Small intestine (tissue), 7 donors: ENCODE results near the gene CILP2. TPM values are rescaled to one million over a fixed set of nuclear protein-coding genes. Genes with fewer than 3 reads are reported as not detected.

ENCODE experiments used
- DNase-seq, 2 donors: peaks; one replicate each; pipeline versions ENCODE4 v3.0.0 to v3.0.0-alpha.2; 2013
- FAIRE-seq: peaks from 2 replicates; lab custom pipeline; 2012; peaks lifted over from hg19 to GRCh38; lab: Jason Lieb, UNC
- H3K27ac ChIP-seq, 3 donors: one replicate each; pipeline ENCODE4 v1.5.1; 2013; ENCODE audit warnings: low read length in 2 of 3, mild to moderate bottlenecking in 2 of 3, control low read depth in 1 of 3, inconsistent platforms in 1 of 3, low read depth in 1 of 3, moderate library complexity in 1 of 3
- H3K27me3 ChIP-seq, 3 donors: one replicate each; pipeline ENCODE4 v1.6.1; 2013; ENCODE audit warnings: low read length in 3 of 3, inconsistent platforms in 1 of 3; ENCODE audit not compliant: control insufficient read depth in 3 of 3, insufficient read depth in 3 of 3
- H3K36me3 ChIP-seq, 3 donors: one replicate each; pipeline ENCODE4 v1.6.1; 2013; ENCODE audit warnings: low read length in 3 of 3, inconsistent platforms in 1 of 3, low read depth in 1 of 3, mild to moderate bottlenecking in 1 of 3, moderate library complexity in 1 of 3; ENCODE audit not compliant: control insufficient read depth in 3 of 3, insufficient read depth in 2 of 3
- H3K4me1 ChIP-seq, 3 donors: one replicate each; pipeline ENCODE4 v1.6.1; 2013; ENCODE audit warnings: low read length in 2 of 3, inconsistent platforms in 1 of 3, low read depth in 1 of 3, mild to moderate bottlenecking in 1 of 3, moderate library complexity in 1 of 3; ENCODE audit not compliant: control insufficient read depth in 3 of 3, insufficient read depth in 2 of 3
- H3K4me3 ChIP-seq, 3 donors: one replicate each; pipeline ENCODE4 v1.5.1; 2013; ENCODE audit warnings: low read length in 3 of 3, control low read depth in 1 of 3, inconsistent platforms in 1 of 3, low read depth in 1 of 3, mild to moderate bottlenecking in 1 of 3, moderate library complexity in 1 of 3
- H3K9me3 ChIP-seq, 2 donors: one replicate each; pipeline ENCODE4 v1.6.1; 2013; ENCODE audit warnings: low read depth in 1 of 2, low read length in 1 of 2; ENCODE audit not compliant: control insufficient read depth in 2 of 2, insufficient read depth in 1 of 2
- WGBS, 3 donors: extraction: QIAGEN DNeasy Blood & Tissue Kit; methylation state at CpG; one replicate each; pipeline ENCODE4 v1.1.7; 2013; 5-methylcytosine and 5-hydroxymethylcytosine counted together
- polyA plus RNA-seq, 4 donors: library from polyadenylated mRNA; stranded (reverse) in 3 of 4; unstranded in 1 of 4; fragments of 200-250 nt in 3 of 4; fragments of 120-200 nt in 1 of 4; gene quantifications; one replicate each; pipeline versions ENCODE4 v1.2.1 to v1.2.3, GENCODE V29; 2013
- donor health status: healthy with polysubstance abuse.
- donor health status: control.
- donor health status: control.
- donor health status: Bipolar disorder and iron deficiency.
- donor health status: healthy.

The CILP2 gene
- polyA plus RNA-seq, 4 donors = 0.09 to 0.13 TPM; not detected in 2

- H3K27me3 ChIP-seq = no peaks in the 10 kb centered on the region
- WGBS, 3 donors = 81 to 88% (median 82%) methylated on average over 11 of the region's 11 CpGs
- H3K36me3 ChIP-seq = peaks cover 0 to 3% (median 0%) of the 10 kb centered on the region in 3 donors
- H3K4me3 ChIP-seq = no peak overlapping the region
- no peak overlapping the region for H3K27ac ChIP-seq
- no peak for DNase-seq
- no peaks in the 10 kb centered on the region for H3K9me3 ChIP-seq
- FAIRE-seq = no peak
- no peaks in the 10 kb centered on the region for H3K4me1 ChIP-seq
Measured at GRCh38 chr19:19571071-19571786, 33.2 kb downstream of the CILP2 start.

- WGBS, 3 donors = 53 to 73% (median 69%) methylated on average over 6 of the region's 6 CpGs
Measured at GRCh38 chr19:19575411-19575810, 37.3 kb downstream of the CILP2 start.

GRCh38 chr19:19578252-19578651, 40.2 kb downstream of the CILP2 start:
- WGBS, 3 donors = 87 to 89% (median 88%) methylated on average over 6 of the region's 6 CpGs
- no peaks in the 10 kb centered on the region for H3K9me3 ChIP-seq
- H3K27me3 ChIP-seq = no peaks in the 10 kb centered on the region
- no peak overlapping the region for H3K4me3 ChIP-seq
- no peak for DNase-seq
- H3K36me3 ChIP-seq = no peaks in the 10 kb centered on the region
- H3K4me1 ChIP-seq = peaks cover 0 to 7% (median 4%) of the 10 kb centered on the region in 3 donors
- FAIRE-seq = no peak
- H3K27ac ChIP-seq = no peak overlapping the region

More at GRCh38 chr19:19575411-19575810, 37.3 kb downstream of the CILP2 start:
- no peak overlapping the region for H3K27ac ChIP-seq
- peaks cover 0 to 2% (median 0%) of the 10 kb centered on the region in 3 donors for H3K4me1 ChIP-seq
- no peaks in the 10 kb centered on the region for H3K27me3 ChIP-seq
- DNase-seq (no peak), FAIRE-seq (no peak)
- no peaks in the 10 kb centered on the region for H3K36me3 ChIP-seq
- no peaks in the 10 kb centered on the region for H3K9me3 ChIP-seq
- no peak overlapping the region for H3K4me3 ChIP-seq

- Histone ChIP-seq H3K36me3 (no peaks in the 10 kb centered on the region), H3K4me3 (no peak overlapping the region), H3K4me1 (peaks cover 0 to 7% (median 4%) of the 10 kb centered on the region in 3 donors), H3K27ac (peak overlapping the region in 2 of 3 donors; percentile 42 to 61), H3K9me3 (no peaks in the 10 kb centered on the region), H3K27me3 (no peaks in the 10 kb centered on the region)
- 80 to 87% (median 84%) methylated on average over 25 of the region's 25 CpGs for WGBS, 3 donors
- FAIRE-seq (no peak), DNase-seq (no peak)
Measured at GRCh38 chr19:19579533-19580361, 41.7 kb downstream of the CILP2 start.

- Histone ChIP-seq H3K36me3 (no peaks in the 10 kb centered on the region), H3K4me1 (peaks cover 0 to 7% (median 4%) of the 10 kb centered on the region in 3 donors), H3K9me3 (no peaks in the 10 kb centered on the region), H3K27me3 (no peaks in the 10 kb centered on the region), H3K4me3 (no peak overlapping the region), H3K27ac (peak overlapping the region in 2 of 3 donors; percentile 42 to 61)
- DNase-seq (peak; percentile 49 to 88), FAIRE-seq (no peak)
- WGBS, 3 donors = 9 to 63% (median 63%) methylated on average over 4 of the region's 4 CpGs
Measured at GRCh38 chr19:19580418-19580817, 42.4 kb downstream of the CILP2 start.

- Histone ChIP-seq H3K4me3 (no peak overlapping the region), H3K4me1 (peaks cover 0 to 7% (median 4%) of the 10 kb centered on the region in 3 donors), H3K9me3 (no peaks in the 10 kb centered on the region), H3K36me3 (no peaks in the 10 kb centered on the region), H3K27ac (no peak overlapping the region), H3K27me3 (no peaks in the 10 kb centered on the region)
- 92 to 95% (median 93%) methylated on average over 13 of the region's 13 CpGs for WGBS, 3 donors
- DNase-seq (no peak), FAIRE-seq (no peak)
Measured at GRCh38 chr19:19581391-19581790, 43.3 kb downstream of the CILP2 start.

- DNase-seq (no peak), FAIRE-seq (no peak)
- no peaks in the 10 kb centered on the region for H3K27me3 ChIP-seq
- no peaks in the 10 kb centered on the region for H3K36me3 ChIP-seq
- no peak overlapping the region for H3K27ac ChIP-seq
- no peak overlapping the region for H3K4me3 ChIP-seq
- no peaks in the 10 kb centered on the region for H3K9me3 ChIP-seq
- WGBS, 3 donors = 89 to 95% (median 94%) methylated on average over 6 of the region's 6 CpGs
- peaks cover 0 to 7% (median 4%) of the 10 kb centered on the region in 3 donors for H3K4me1 ChIP-seq
Measured at GRCh38 chr19:19582471-19582870, 44.4 kb downstream of the CILP2 start.

GRCh38 chr19:19584356-19584755, 46.3 kb downstream of the CILP2 start:
- Histone ChIP-seq H3K36me3 (no peaks in the 10 kb centered on the region), H3K4me3 (no peak overlapping the region), H3K27me3 (no peaks in the 10 kb centered on the region), H3K4me1 (peaks cover 0 to 7% (median 4%) of the 10 kb centered on the region in 3 donors), H3K27ac (no peak overlapping the region), H3K9me3 (no peaks in the 10 kb centered on the region)
- FAIRE-seq (no peak), DNase-seq (no peak)
- WGBS, 3 donors = 92 to 96% (median 94%) methylated on average over 6 of the region's 6 CpGs
